ENCODE data around the gene DEFB128.
"Not testable (repeated sequence)": the region's sequence is repeated elsewhere in the genome, so short reads cannot be mapped to it uniquely, and the experiment has no call there.

Gene DEFB128

GRCh38 chr20:189611-190010 lies at the start of gene DEFB128:
TSS of gene DEFB128 (minus strand) at chr20:189711. CDS start at chr20:189623, 88 bp downstream.
- DNase-seq (ENCODE audit: low read depth in 1 of 2, low spot score in 1 of 2), result no peak

GRCh38 chr20:237929-238328 lies 48.4 kb upstream of the DEFB128 start:
- DNase-seq (ENCODE audit: low read depth in 1 of 2, low spot score in 1 of 2), result no peak

GRCh38 chr20:237489-237888 lies 48.0 kb upstream of the DEFB128 start:
- no peak for DNase-seq (ENCODE audit: low read depth in 1 of 2, low spot score in 1 of 2)

- DNase-seq (ENCODE audit: low read depth in 1 of 2, low spot score in 1 of 2), result no peak
Observed at GRCh38 chr20:235891-236290, 46.4 kb upstream of the DEFB128 start.

GRCh38 chr20:227439-228105 lies 38.1 kb upstream of the DEFB128 start:
- DNase-seq (ENCODE audit: low read depth in 1 of 2, low spot score in 1 of 2), result no peak

GRCh38 chr20:226958-227357 lies 37.4 kb upstream of the DEFB128 start, which contains the start of gene DEFB129:
TSS of gene DEFB129 (plus strand) at chr20:227258. CDS start at chr20:227289, 31 bp downstream.
- DNase-seq (ENCODE audit: low read depth in 1 of 2, low spot score in 1 of 2), result no peak

GRCh38 chr20:225879-226278 lies 36.4 kb upstream of the DEFB128 start:
- not testable (repeated sequence) for DNase-seq (ENCODE audit: low read depth in 1 of 2, low spot score in 1 of 2)

- no peak for DNase-seq (ENCODE audit: low read depth in 1 of 2, low spot score in 1 of 2)
Observed at GRCh38 chr20:221258-221830, 31.8 kb upstream of the DEFB128 start.

GRCh38 chr20:219290-220115 lies 30.0 kb upstream of the DEFB128 start:
- no peak for DNase-seq (ENCODE audit: low read depth in 1 of 2, low spot score in 1 of 2)

- no peak for DNase-seq (ENCODE audit: low read depth in 1 of 2, low spot score in 1 of 2)
Observed at GRCh38 chr20:217266-217665, 27.8 kb upstream of the DEFB128 start.

GRCh38 chr20:215796-216195 lies 26.3 kb upstream of the DEFB128 start:
- DNase-seq (ENCODE audit: low read depth in 1 of 2, low spot score in 1 of 2), result no peak

GRCh38 chr20:214383-214782 lies 24.9 kb upstream of the DEFB128 start:
- no peak for DNase-seq (ENCODE audit: low read depth in 1 of 2, low spot score in 1 of 2)

- no peak for DNase-seq (ENCODE audit: low read depth in 1 of 2, low spot score in 1 of 2)
Observed at GRCh38 chr20:210809-211502, 21.4 kb upstream of the DEFB128 start.

- DNase-seq (ENCODE audit: low read depth in 1 of 2, low spot score in 1 of 2), result no peak
Observed at GRCh38 chr20:208942-209566, 19.5 kb upstream of the DEFB128 start.

GRCh38 chr20:203630-204029 lies 14.1 kb upstream of the DEFB128 start:
- DNase-seq (ENCODE audit: low read depth in 1 of 2, low spot score in 1 of 2), result not testable (repeated sequence)

GRCh38 chr20:199996-200395 lies 10.5 kb upstream of the DEFB128 start:
- no peak for DNase-seq (ENCODE audit: low read depth in 1 of 2, low spot score in 1 of 2)

- DNase-seq (ENCODE audit: low read depth in 1 of 2, low spot score in 1 of 2), result no peak
Observed at GRCh38 chr20:198225-198624, 8.7 kb upstream of the DEFB128 start.

GRCh38 chr20:187733-188132 lies 1.8 kb downstream of the DEFB128 start:
- DNase-seq (ENCODE audit: low read depth in 1 of 2, low spot score in 1 of 2), result no peak

- DNase-seq (ENCODE audit: low read depth in 1 of 2, low spot score in 1 of 2), result no peak
Observed at GRCh38 chr20:184288-184687, 5.2 kb downstream of the DEFB128 start.

GRCh38 chr20:168876-169275 lies 20.6 kb downstream of the DEFB128 start:
- DNase-seq (ENCODE audit: low read depth in 1 of 2, low spot score in 1 of 2), result no peak

GRCh38 chr20:164618-165017 lies 24.9 kb downstream of the DEFB128 start:
- DNase-seq (ENCODE audit: low read depth in 1 of 2, low spot score in 1 of 2), result no peak

All from activated T-helper 1 cell treated with anti-CD3 and anti-CD28 coated beads, Interleukin-2, amount 50 U/mL, for 16 hours (primary cell).